Measurements from ENCODE around the gene ATP1A1.

DNA sequence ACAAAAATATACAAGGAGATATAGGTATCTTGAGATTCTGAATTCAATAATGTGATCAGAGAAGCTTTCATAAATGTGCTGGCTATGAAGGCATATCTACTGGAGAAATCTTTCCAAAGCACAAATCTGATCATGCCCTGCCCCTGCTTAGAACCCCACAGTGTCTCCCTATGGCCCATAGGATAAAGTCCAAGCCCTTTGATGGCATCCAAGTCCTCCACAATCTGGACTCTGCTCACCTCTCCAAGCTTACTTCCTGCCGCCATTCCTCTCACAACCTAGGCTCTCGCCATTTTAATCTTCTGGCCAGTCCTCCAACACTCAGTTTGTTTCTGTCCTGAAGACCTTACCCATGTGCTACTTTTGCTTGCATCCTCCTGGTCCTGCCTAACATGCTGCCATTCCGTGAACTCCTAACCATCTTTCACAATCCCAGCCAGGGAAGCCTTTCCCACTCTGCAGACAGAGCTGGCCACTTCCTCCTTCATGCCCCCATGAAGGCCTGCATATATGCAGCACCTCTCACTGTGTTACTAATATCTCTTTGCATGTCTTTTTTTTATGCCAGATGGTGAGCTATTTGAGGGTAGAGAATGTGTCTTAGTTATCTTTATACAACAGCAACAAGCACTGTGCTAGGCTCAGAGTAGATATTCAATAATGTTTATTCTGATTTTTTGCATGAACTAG, 5.6 kb upstream of the ATP1A1 start:
- TF ChIP-seq, protein P1, sequence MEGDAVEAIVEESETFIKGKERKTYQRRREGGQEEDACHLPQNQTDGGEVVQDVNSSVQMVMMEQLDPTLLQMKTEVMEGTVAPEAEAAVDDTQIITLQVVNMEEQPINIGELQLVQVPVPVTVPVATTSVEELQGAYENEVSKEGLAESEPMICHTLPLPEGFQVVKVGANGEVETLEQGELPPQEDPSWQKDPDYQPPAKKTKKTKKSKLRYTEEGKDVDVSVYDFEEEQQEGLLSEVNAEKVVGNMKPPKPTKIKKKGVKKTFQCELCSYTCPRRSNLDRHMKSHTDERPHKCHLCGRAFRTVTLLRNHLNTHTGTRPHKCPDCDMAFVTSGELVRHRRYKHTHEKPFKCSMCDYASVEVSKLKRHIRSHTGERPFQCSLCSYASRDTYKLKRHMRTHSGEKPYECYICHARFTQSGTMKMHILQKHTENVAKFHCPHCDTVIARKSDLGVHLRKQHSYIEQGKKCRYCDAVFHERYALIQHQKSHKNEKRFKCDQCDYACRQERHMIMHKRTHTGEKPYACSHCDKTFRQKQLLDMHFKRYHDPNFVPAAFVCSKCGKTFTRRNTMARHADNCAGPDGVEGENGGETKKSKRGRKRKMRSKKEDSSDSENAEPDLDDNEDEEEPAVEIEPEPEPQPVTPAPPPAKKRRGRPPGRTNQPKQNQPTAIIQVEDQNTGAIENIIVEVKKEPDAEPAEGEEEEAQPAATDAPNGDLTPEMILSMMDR (IDR thresholded peaks at IDR 0.05; ENCODE audit: low read depth, low read length), result no peak
- TF ChIP-seq POLR2A (IDR thresholded peaks at IDR 0.05; ENCODE audit: extremely low read depth, insufficient read length) (no peak), MYC (IDR thresholded peaks at IDR 0.05; ENCODE audit: low read depth, low read length) (no peak)
- TF ChIP-seq, protein P2, sequence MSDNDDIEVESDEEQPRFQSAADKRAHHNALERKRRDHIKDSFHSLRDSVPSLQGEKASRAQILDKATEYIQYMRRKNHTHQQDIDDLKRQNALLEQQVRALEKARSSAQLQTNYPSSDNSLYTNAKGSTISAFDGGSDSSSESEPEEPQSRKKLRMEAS (IDR thresholded peaks at IDR 0.05; ENCODE audit: low read depth, low read length), result no peak
